KBM-7 (cell line): ENCODE results near the gene BRD9.
"Not testable (repeated sequence)": the region's sequence is repeated elsewhere in the genome, so short reads cannot be mapped to it uniquely, and the experiment has no call there.

Experiments used
- DNase-seq: peaks from one replicate; pipeline ENCODE4 v3.0.0-alpha.2; 2015
- in situ Hi-C: fragments of 300-500 bp; cut with MboI; formaldehyde crosslinking; loops from 2 replicates; pipeline ENCODE4 v1.14.3; 2020; ENCODE audit warnings: low sequenced_read_pairs, low pct_unique_long_range_greater_than_20kb, mixed read lengths

The BRD9 gene

GRCh38 chr5:852018-852417 lies 40.6 kb downstream of the BRD9 start:
- no peak for DNase-seq
- in situ Hi-C loops, result no loop called here

GRCh38 chr5:851553-851952 lies 41.0 kb downstream of the BRD9 start:
- no peak for DNase-seq
- in situ Hi-C loops, result no loop called here

DNA sequence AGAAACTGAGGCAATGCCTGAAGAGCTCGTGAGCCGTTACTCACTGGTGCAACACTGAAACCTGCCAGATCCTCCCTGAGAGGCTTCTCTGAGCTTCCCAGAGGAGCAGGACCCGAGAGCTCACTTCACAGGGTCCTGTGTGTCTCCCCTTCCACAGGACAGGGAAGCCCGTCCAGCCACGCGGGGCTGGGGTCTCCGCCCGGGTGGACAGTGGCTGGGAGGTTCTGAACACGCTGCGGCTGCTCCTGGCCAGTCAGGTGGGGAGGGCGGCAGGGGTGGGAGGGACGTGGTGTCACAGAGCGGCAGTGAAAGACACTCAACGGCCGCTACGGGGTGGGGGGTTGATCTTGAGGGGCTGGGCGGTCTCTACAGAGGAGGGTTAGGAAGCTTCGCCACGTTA lies 41.5 kb downstream of the BRD9 start:
- in situ Hi-C loops, result no loop called here
- no peak for DNase-seq

DNA sequence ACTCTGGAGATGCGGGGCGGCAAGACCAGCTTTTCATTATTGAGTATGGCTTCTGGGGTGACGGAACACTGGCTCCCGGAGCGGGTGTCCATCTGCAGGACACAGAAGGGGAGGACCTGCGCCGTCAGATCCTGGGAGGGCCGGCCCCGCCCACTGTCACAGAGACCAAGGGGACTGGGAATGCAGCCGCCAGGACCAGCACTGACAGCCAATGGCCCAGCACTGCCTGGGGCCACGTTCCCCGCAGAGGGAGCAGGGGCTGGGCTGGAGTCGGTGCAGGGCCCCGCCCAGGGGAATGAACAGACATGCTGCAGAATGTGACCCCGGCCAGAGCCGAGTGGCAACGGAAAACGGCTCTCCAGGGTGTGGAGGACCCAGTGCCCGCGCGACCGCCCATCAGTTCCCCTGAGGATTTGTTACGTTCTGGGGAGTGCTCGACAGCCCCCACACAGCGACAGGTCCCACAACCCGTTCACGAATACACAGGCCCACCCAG lies 42.0 kb downstream of the BRD9 start, which contains the start of gene ZDHHC11:
Gene ZDHHC11 (minus strand): TSS at position 476 of the 496 bp plus-strand sequence. CDS start 384 bp downstream, at position 92.
- in situ Hi-C loops, result no loop called here
- no peak for DNase-seq

DNA sequence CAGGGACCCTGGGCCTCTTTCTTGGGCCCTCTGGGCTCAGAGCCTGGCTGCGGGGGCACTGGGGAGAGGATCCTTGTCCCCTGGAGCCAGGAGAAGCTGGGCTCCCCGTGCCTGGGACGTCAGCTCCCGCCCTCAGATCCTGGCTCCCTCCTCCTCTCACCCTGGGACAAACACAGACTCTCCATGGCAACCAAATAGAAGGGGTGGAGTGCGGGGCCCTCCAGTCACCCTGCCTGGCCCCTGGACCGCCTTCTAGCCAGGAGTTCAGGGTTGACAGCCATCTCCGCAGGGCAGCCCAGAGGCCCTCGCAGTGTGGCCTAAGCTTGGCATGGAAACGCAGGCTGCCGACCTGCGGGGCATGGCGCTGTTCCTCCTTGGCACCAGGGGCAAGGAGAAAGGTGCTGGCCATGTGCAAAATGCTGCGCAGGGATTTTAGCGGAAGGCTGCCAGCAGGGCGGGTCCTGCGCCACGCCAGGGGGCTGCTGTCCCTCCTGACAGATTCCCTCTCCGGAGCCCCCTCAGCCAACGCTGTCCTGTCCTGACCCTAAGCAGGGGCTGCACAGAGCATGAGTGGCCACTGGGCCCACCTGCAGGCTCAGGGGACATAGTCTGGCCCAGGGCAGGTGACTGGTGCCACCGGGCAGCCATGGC lies 42.8 kb downstream of the BRD9 start:
- in situ Hi-C loops, result no loop called here
- no peak for DNase-seq

- in situ Hi-C loops, result no loop called here
- DNase-seq, result no peak
Measured at GRCh38 chr5:848671-849111, 43.9 kb downstream of the BRD9 start.

DNA sequence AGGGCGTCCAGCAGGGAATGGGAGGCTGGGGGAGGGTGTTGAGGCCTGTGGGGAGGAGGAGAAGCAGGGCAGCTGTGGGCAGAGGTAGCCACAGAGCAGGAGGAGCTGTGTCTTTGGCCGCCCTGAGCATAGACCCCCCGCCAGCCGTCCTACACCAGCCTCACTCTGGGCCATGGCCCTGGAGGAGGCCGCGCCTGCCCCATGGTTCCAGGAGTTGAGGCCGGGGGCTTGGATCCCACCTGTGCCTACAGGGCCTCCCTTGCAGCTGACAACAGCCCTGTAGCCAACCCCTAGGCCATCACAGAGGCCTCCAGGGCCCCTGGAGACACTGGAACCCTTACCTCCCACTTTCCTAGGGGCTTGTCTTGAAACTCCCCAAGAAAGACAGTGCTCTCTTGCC lies 44.9 kb downstream of the BRD9 start:
- in situ Hi-C loops, DNase-seq: not testable (repeated sequence)

DNA sequence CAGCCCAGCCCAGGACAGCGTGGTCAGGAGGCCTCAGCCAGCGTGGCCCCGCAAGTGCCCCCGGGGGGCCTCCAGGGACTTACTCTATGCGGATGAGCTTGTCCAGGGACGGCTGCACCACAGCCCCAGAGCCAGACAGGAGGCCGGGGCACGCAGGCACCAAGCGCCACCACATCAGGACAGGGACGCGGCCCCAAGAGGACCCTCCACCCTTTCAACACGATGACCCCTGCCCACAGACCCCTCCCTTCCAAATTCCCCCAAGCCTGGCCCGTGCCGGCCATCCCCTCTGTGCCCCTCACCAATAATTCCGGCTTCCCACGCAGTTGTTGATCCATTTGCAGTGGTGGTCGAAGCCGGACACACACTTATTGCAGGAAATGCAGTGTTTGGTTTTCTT lies 45.4 kb downstream of the BRD9 start:
- in situ Hi-C loops, DNase-seq: not testable (repeated sequence)

- DNase-seq, in situ Hi-C loops: not testable (repeated sequence)
Measured at GRCh38 chr5:846602-847091, 46.0 kb downstream of the BRD9 start.

- in situ Hi-C loops, DNase-seq: not testable (repeated sequence)
Measured at GRCh38 chr5:845676-846601, 46.7 kb downstream of the BRD9 start.

DNA sequence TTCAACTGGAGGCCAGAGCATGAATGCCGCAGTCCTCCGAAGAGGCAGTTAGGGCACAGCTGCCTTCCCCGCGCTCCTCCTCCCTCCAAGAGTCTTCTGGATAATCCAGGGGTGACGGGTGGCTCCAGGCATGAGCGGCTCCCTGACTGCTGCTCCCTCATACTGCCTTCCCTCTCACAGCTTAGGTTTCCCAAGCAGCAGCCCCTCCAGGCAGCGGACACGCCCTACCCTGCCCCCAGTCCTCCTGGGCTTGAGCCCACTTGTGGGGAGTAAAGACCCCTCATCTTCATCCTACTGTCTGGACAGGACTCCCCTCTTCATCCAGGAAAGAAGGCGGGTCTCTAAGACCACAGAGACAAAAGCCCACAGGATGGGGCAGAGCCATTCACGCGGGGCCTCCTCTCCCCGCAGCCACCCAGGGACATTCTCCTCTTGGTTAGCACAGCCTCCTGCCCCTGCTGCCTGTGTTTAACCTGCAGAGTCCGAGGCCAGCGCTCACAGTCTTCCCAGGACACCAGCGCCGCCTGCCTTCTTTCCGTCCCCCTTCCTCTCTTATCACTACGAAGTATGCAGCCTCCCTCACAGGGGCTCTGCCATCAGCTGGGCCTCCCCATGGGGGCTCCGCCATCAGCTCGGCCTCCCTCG lies 47.4 kb downstream of the BRD9 start:
- DNase-seq, in situ Hi-C loops: not testable (repeated sequence)

DNA sequence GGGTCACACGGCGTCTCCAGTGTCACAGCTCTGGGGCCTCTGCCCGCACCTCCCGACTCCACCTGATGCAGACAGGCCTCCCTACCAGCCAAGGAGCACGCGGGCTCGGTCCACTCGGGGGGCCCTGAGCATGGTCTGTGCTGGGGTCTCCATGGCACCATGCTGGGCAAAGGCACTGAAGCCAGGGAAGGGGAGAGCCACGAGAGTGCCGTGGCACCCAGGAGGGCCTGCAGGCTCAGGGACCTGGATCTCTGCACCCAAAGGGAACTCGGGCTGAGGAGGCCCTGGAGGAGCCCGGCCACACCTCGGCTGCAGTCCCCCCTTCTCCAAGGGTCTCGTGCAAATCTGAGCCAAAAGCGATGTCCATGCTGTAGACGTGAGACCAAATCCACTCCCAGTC lies 48.2 kb downstream of the BRD9 start:
- in situ Hi-C loops, result loop anchor here (5.0 kb wide), 1 partner anchor 97 kb away; no protein-coding TSS in a partner anchor
- DNase-seq, result not testable (repeated sequence)

DNA sequence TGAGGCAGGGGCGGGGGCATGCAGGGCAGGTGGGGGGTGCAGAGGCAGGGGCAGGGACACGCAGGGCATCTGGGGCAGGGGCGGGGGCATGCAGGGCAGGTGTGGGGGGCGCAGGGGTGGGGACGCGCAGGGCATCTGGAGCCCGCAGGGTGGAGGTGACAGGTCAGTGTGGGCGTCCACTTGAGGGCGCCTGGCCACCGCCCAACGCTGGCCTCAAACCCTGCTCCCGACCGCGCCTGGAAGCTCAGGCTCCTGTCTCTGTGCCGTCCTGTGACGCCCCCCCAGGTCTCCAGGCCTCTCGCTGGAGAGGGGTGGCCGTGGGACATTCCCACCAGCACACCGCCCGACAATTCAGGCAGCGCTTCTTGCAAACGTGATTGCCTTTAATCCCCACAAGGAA lies 48.7 kb downstream of the BRD9 start:
- DNase-seq, result not testable (repeated sequence)
- in situ Hi-C loops, result loop anchor here (5.0 kb wide), 1 partner anchor 97 kb away; no protein-coding TSS in a partner anchor

DNA sequence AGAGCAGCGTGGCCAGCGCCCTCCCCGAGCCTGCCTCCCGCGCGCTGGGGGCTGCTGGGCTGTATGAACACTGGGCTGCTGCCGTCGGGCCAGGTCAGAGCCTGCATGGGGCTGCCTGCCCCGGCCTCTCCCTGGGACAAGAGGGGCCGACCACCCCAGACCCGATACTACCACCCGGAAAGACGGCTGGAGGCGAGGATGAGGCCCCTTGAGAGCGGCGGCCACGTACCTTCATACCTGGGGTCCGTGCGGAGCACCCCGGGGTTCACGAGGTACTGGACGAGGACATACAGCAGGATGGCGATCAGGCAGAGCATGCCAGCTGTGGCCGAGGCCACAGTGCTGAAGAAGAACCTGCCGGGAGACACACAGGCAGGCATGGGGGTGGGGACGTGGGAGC lies 49.2 kb downstream of the BRD9 start:
- DNase-seq, result not testable (repeated sequence)
- in situ Hi-C loops, result loop anchor here (5.0 kb wide), 1 partner anchor 96 kb away; no protein-coding TSS in a partner anchor

- in situ Hi-C loops, result loop anchor here (5.0 kb wide), 1 partner anchor 95 kb away; no protein-coding TSS in a partner anchor
- DNase-seq, result not testable (repeated sequence)
Measured at GRCh38 chr5:842402-843221, 50.0 kb downstream of the BRD9 start.

DNA sequence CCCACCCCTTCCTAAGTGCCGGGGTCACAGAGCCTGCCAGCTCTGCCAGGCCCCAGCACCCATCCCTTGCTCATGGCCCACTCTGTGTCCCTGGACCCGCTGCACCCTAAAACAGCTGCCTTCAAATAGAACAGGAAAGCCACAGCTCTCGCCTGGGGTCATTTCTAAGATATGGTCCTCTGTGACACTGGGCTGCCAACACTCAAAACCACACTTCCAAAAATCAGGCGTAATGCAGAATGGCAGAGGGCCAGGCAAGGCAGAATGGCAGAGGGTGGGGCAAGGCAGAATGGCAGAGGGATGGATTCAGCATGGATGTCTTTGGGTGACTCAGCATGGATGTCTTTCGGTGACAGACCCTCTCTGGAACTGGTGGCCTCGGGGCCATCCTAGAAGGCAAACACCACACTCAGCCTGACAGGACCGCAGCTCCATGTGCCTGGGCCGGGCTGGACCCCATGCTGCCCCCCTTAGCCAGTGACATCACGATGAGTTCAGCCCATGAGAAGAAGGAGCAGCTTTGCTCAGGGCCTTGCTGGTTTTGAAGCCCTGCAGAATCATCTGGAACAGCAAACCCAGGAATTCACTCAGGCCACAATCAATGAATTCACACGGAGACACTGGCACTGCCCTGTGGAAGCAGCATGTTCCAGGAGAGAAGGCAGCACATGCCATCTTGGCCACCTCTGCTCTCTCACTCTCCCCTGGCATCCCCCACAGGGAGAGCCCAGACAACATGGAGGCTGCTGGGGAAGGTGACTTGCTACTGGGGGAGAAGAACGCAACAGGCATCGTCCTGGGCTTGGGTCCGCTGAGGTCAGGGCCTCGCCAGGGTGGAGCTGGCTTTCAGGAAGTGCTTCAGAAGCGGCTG lies 50.8 kb downstream of the BRD9 start:
- not testable (repeated sequence) for DNase-seq
- in situ Hi-C loops, result loop anchor here (5.0 kb wide), 1 partner anchor 94 kb away; no protein-coding TSS in a partner anchor

GRCh38 chr5:840974-841435 lies 51.6 kb downstream of the BRD9 start:
- in situ Hi-C loops, result loop anchor here (5.0 kb wide), 1 partner anchor 94 kb away; no protein-coding TSS in a partner anchor

More at GRCh38 chr5:840974-841435, 51.6 kb downstream of the BRD9 start:
- DNase-seq, result not testable (repeated sequence)
